ENCODE data around the gene LAG3. TPM values are rescaled to one million over a fixed set of nuclear protein-coding genes. Genes with fewer than 3 reads are reported as not detected.

Gene LAG3
- total RNA-seq, 1 donor from 2014 or later = 0.24 TPM

DNA sequence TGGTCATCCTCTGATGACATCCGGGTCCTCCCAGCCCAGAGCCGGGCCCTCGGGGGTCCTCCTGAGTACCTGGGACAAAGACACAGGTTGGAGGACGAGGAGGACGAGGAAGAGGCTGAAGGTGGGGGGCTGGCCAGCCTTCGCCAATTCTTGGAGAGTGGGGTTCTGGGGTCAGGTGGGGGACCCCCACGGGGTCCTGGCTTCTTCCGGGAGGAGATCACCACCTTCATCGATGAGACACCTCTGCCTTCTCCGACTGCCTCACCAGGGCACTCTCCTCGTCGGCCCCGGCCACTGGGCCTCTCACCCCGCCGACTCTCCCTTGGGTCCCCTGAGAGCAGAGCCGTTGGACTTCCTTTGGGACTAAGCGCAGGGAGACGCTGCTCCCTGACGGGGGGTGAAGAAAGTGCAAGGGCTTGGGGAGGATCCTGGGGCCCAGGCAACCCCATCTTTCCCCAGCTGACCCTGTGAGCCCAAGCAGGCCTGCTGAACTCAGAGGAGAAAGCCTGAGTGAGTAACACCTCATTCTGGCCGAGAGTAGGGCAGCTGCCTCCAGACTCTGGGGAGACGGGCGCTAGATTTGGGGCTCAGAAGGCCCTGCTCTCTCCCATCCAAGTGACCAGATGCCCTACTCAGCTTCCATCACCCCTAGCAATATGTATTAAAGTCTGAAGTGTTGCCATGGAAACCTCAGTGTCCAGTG is 54.6 kb downstream of the LAG3 start:
- no peak for DNase-seq (ENCODE audit: missing footprints)
- intact Hi-C loops (cut with DNase I) = loop anchor here (5.0 kb wide), 1 partner anchor 215 kb away; no protein-coding TSS in a partner anchor

DNA sequence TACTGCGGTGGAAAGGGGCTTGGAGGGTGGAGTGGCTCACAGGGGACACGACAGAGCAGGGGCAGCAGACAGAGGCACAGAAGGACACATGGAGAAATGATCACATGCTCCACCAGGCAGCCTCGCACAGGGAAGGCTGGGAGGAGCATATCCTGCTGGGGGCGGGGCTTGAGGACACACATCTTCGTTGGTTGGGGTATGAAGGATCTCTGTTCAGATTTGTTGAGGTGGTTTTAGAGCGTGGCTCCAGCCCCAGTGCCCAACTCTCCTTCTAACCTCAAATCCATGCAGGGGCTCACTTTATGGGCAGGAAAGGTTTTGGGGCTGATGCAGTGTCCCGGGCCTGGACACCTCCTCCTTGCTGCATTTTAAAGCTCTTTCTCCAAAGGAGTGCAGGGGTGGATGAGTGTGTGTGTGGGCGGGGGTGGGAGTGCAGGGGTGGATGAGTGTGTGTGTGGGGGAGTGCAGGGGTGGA is 55.2 kb downstream of the LAG3 start:
- intact Hi-C loops (cut with DNase I) = loop anchor here (5.0 kb wide), 1 partner anchor 215 kb away; no protein-coding TSS in a partner anchor
- ATAC-seq = peak; percentile 69
- peak; percentile 90 for DNase-seq (ENCODE audit: missing footprints)

More for the DNA sequence above, 54.6 kb downstream of the LAG3 start:
- ATAC-seq = no peak

Other genes with a start within 250 kb of the LAG3 start
- 4,337 TPM for gene GAPDH, start 238.0 kb upstream of the LAG3 start, total RNA-seq
- gene IFFO1, start 216.5 kb upstream of the LAG3 start, total RNA-seq = 15.9 TPM
- 16.2 TPM for gene NOP2, start 204.2 kb upstream of the LAG3 start, total RNA-seq
- 165 TPM for gene CHD4, start 165.1 kb upstream of the LAG3 start, total RNA-seq
- gene LPAR5, start 136.6 kb upstream of the LAG3 start, total RNA-seq = 7.5 TPM
- 1.2 TPM for gene ACRBP, start 125.1 kb upstream of the LAG3 start, total RNA-seq
- 21.1 TPM for gene ING4, start 109.4 kb upstream of the LAG3 start, total RNA-seq
- 26.0 TPM for gene ZNF384, start 83.1 kb upstream of the LAG3 start, total RNA-seq
- gene PIANP, start 71.7 kb upstream of the LAG3 start, total RNA-seq = 0.27 TPM
- gene COPS7A, start 48.5 kb upstream of the LAG3 start, total RNA-seq = 83.1 TPM
- gene MLF2, start 19.4 kb upstream of the LAG3 start, total RNA-seq = 156 TPM
- 152 TPM for gene PTMS, start 6.2 kb upstream of the LAG3 start, total RNA-seq
- gene CD4, start 17.0 kb downstream of the LAG3 start, total RNA-seq = 13.4 TPM
- gene GPR162, start 49.3 kb downstream of the LAG3 start, total RNA-seq = 7.8 TPM
- 10.3 TPM for gene P3H3, start 55.9 kb downstream of the LAG3 start, total RNA-seq
- gene GNB3, start 68.4 kb downstream of the LAG3 start, total RNA-seq = 4.0 TPM
- gene CDCA3, start 78.8 kb downstream of the LAG3 start, total RNA-seq = 1.2 TPM
- gene USP5, start 79.6 kb downstream of the LAG3 start, total RNA-seq = 62.0 TPM
- 832 TPM for gene TPI1, start 95.0 kb downstream of the LAG3 start, total RNA-seq
- 3.0 TPM for gene SPSB2, start 100.8 kb downstream of the LAG3 start, total RNA-seq
- gene LRRC23, start 132.3 kb downstream of the LAG3 start, total RNA-seq = 9.4 TPM
- gene ENO2, start 142.1 kb downstream of the LAG3 start, total RNA-seq = 10.2 TPM
- 78.9 TPM for gene ATN1, start 155.4 kb downstream of the LAG3 start, total RNA-seq
- not detected for gene RNU7-1, start 171.3 kb downstream of the LAG3 start, total RNA-seq
- 250 TPM for gene C12orf57, start 171.5 kb downstream of the LAG3 start, total RNA-seq
- 9.1 TPM for gene PTPN6, start 178.8 kb downstream of the LAG3 start, total RNA-seq
- gene PHB2, start 198.1 kb downstream of the LAG3 start, total RNA-seq = 149 TPM
- 42.9 TPM for gene EMG1, start 198.4 kb downstream of the LAG3 start, total RNA-seq
- gene LPCAT3, start 246.0 kb downstream of the LAG3 start, total RNA-seq = 54.7 TPM

All from Right ventricle myocardium inferior (tissue), 1 donor.